Loucy (cell line): ENCODE measurements around the gene WDR5.

Experiments
- H2AFZ ChIP-seq: fragments of 200-600 bp; sonication (generic); 2 replicates; pipeline ENCODE4 v1.6.0; 2016; ENCODE audit warnings: antibody characterized with exemption, mild to moderate bottlenecking, low read length, moderate library complexity
- H3F3A ChIP-seq: fragments of 200-600 bp; 2 replicates; pipeline ENCODE4 v1.6.0; 2016; ENCODE audit warnings: antibody characterized with exemption, low read depth, mild to moderate bottlenecking
- H3K27me3 ChIP-seq: fragments of 200-600 bp; sonication (generic); 2 replicates; pipeline ENCODE4 v1.6.1; 2014; ENCODE audit warnings: low read length, mild to moderate bottlenecking; ENCODE audit not compliant: insufficient read depth, poor library complexity, severe bottlenecking
- H3K36me3 ChIP-seq: fragments of 200-600 bp; sonication (generic); 2 replicates; pipeline ENCODE4 v1.6.1; 2016; ENCODE audit warnings: low read length; ENCODE audit not compliant: insufficient read depth
- H3K4me1 ChIP-seq: fragments of 200-600 bp; sonication (generic); 2 replicates; pipeline ENCODE4 v1.5.1; 2014; ENCODE audit warnings: low read length, mild to moderate bottlenecking; ENCODE audit not compliant: insufficient read depth, poor library complexity, severe bottlenecking
- H3K4me2 ChIP-seq: fragments of 200-600 bp; sonication (generic); 2 replicates; pipeline ENCODE4 v1.6.0; 2014; ENCODE audit warnings: antibody characterized with exemption, low read length, low read depth, mild to moderate bottlenecking; ENCODE audit not compliant: poor library complexity, severe bottlenecking
- H3K4me3 ChIP-seq: fragments of 200-600 bp; sonication (generic); 2 replicates; pipeline ENCODE4 v1.5.1; 2014; ENCODE audit warnings: low read length, mild to moderate bottlenecking, mixed read lengths; ENCODE audit not compliant: poor library complexity, severe bottlenecking
- H3K79me2 ChIP-seq: fragments of 200-600 bp; sonication (generic); 2 replicates; pipeline ENCODE4 v1.6.1; 2014; ENCODE audit warnings: low read length; ENCODE audit not compliant: insufficient read depth
- H3K9ac ChIP-seq: fragments of 200-600 bp; sonication (generic); 2 replicates; pipeline ENCODE4 v1.6.0; 2014; ENCODE audit warnings: mild to moderate bottlenecking, low read depth, low read length, moderate library complexity; ENCODE audit not compliant: poor library complexity, severe bottlenecking
- H3K9me2 ChIP-seq: fragments of 200-600 bp; sonication (generic); replicated peaks from 2 replicates; pipeline ENCODE4 v1.6.1; 2016; ENCODE audit warnings: low read depth, low read length, mixed read lengths
- H3K9me3 ChIP-seq: fragments of 200-600 bp; sonication (generic); 2 replicates; pipeline ENCODE4 v1.6.1; 2014; ENCODE audit warnings: mild to moderate bottlenecking, antibody characterized with exemption, low read length, low read depth; ENCODE audit not compliant: insufficient read depth
- H4K20me1 ChIP-seq: fragments of 200-600 bp; sonication (generic); 2 replicates; pipeline ENCODE4 v1.6.0; 2014; ENCODE audit warnings: antibody characterized with exemption, low read length, mild to moderate bottlenecking; ENCODE audit not compliant: insufficient read depth, poor library complexity, severe bottlenecking
- CTCF ChIP-seq: fragments of 200-600 bp; sonication (generic); conservative IDR thresholded peaks from 2 replicates; pipeline ENCODE4 v1.5.1; 2014; ENCODE audit warnings: mild to moderate bottlenecking, antibody characterized with exemption, low read length
- EZH2phosphoT487 ChIP-seq: fragments of 200-600 bp; IDR thresholded peaks from 2 replicates; pipeline ENCODE4 v1.6.1; 2018; ENCODE audit warnings: antibody characterized with exemption, mild to moderate bottlenecking, moderate library complexity, borderline replicate concordance

The WDR5 gene

GRCh38 chr9:134204991-134205578 lies 69.2 kb downstream of the WDR5 start:
- no peak overlapping the region for H2AFZ ChIP-seq
- H3K9me2 ChIP-seq, result no peaks in the 10 kb centered on the region

GRCh38 chr9:134205672-134206310 lies 69.9 kb downstream of the WDR5 start:
- no peaks in the 10 kb centered on the region for H3K36me3 ChIP-seq
- no peaks in the 10 kb centered on the region for H3K9me3 ChIP-seq
- H3K9ac ChIP-seq, result no peak overlapping the region
- no peaks in the 10 kb centered on the region for H3F3A ChIP-seq
- H3K4me3 ChIP-seq, result no peak overlapping the region
- no peaks in the 10 kb centered on the region for H3K9me2 ChIP-seq
- H2AFZ ChIP-seq, result no peak overlapping the region
- no peaks in the 10 kb centered on the region for H4K20me1 ChIP-seq
- H3K27me3 ChIP-seq, result no peaks in the 10 kb centered on the region
- H3K4me2 ChIP-seq, result no peak overlapping the region
- TF ChIP-seq CTCF (no peak), EZH2phosphoT487 (no peak)
- H3K79me2 ChIP-seq, result no peaks in the 10 kb centered on the region
- H3K4me1 ChIP-seq, result no peaks in the 10 kb centered on the region

More at GRCh38 chr9:134204991-134205578, 69.2 kb downstream of the WDR5 start:
- Histone ChIP-seq H3K79me2 (no peaks in the 10 kb centered on the region), H3K36me3 (no peaks in the 10 kb centered on the region), H3K27me3 (no peaks in the 10 kb centered on the region), H3K9ac (no peak overlapping the region), H4K20me1 (no peaks in the 10 kb centered on the region), H3K4me3 (no peak overlapping the region), H3F3A (no peaks in the 10 kb centered on the region), H3K9me3 (no peaks in the 10 kb centered on the region), H3K4me2 (no peak overlapping the region), H3K4me1 (no peaks in the 10 kb centered on the region)
- no peak for TF ChIP-seq EZH2phosphoT487
- no peak for TF ChIP-seq CTCF

- Histone ChIP-seq H3K4me3 (no peak overlapping the region), H3K4me2 (no peak overlapping the region), H3K9me3 (no peaks in the 10 kb centered on the region), H3K9ac (no peak overlapping the region), H3K9me2 (no peaks in the 10 kb centered on the region), H3K27me3 (no peaks in the 10 kb centered on the region), H4K20me1 (no peaks in the 10 kb centered on the region), H3K79me2 (no peaks in the 10 kb centered on the region), H2AFZ (no peak overlapping the region), H3F3A (no peaks in the 10 kb centered on the region), H3K36me3 (no peaks in the 10 kb centered on the region), H3K4me1 (no peaks in the 10 kb centered on the region)
- no peak for TF ChIP-seq EZH2phosphoT487
- no peak for TF ChIP-seq CTCF
These were observed 70.7 kb downstream of the WDR5 start for GRCh38 chr9:134206311-134207300.
